Mammary epithelial cell (primary cell): Measurements from ENCODE around the gene SLC66A3.

Experiments
- EZH2 ChIP-seq: IDR thresholded peaks from 2 replicates; pipeline ENCODE4 v1.6.1; 2012; ENCODE audit warnings: low read length, inconsistent platforms, borderline replicate concordance
- TF ChIP-seq, protein P1 (sequence below), 2 donors: IDR thresholded peaks in 1 of 2; conservative IDR thresholded peaks in 1 of 2; 2 replicates each; pipeline ENCODE4 v1.5.1; 2011 to 2012; ENCODE audit warnings: inconsistent platforms in 2 of 2, low read length in 2 of 2, mild to moderate bottlenecking in 2 of 2, control low read depth in 1 of 2, low read depth in 1 of 2; ENCODE audit not compliant: insufficient read depth in 1 of 2; ENCODE audit errors: extremely low read depth in 1 of 2

DNA sequence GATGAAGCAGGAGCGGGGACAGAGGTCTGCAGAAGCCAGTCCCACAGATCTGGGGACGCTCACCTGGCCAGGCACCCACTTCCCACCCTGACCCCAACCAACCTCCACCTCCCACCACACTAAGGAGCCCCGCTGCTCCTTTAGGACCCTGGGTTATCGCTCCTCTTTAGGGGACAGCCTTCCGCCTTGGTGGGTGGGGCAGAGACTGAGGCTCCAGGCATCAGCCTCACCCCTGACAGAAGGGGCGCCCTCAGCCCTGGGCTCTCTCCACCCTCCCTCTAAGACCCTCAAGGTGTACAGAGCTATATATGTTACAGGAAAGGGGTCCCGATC, 33.5 kb upstream of the SLC66A3 start:
- TF ChIP-seq, protein P1, sequence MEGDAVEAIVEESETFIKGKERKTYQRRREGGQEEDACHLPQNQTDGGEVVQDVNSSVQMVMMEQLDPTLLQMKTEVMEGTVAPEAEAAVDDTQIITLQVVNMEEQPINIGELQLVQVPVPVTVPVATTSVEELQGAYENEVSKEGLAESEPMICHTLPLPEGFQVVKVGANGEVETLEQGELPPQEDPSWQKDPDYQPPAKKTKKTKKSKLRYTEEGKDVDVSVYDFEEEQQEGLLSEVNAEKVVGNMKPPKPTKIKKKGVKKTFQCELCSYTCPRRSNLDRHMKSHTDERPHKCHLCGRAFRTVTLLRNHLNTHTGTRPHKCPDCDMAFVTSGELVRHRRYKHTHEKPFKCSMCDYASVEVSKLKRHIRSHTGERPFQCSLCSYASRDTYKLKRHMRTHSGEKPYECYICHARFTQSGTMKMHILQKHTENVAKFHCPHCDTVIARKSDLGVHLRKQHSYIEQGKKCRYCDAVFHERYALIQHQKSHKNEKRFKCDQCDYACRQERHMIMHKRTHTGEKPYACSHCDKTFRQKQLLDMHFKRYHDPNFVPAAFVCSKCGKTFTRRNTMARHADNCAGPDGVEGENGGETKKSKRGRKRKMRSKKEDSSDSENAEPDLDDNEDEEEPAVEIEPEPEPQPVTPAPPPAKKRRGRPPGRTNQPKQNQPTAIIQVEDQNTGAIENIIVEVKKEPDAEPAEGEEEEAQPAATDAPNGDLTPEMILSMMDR (conservative IDR thresholded peaks at IDR 0.05 in 1 of 2, IDR thresholded peaks at IDR 0.05 in 1 of 2; ENCODE audit: extremely low read depth in 1 of 2, insufficient read depth in 1 of 2, low read depth in 1 of 2, low read length in 2 of 2): no peak
- TF ChIP-seq EZH2: no peak
